SK-N-SH (cell line): ENCODE data around the gene ENSA. TPM values are rescaled to one million over a fixed set of nuclear protein-coding genes. Genes with fewer than 3 reads are reported as not detected.

Source experiments
- CTCF ChIA-PET: fragments of 300-600, 350-600 bp; formaldehyde crosslinking; extraction: SDS; loops from one replicate; lab custom pipeline; 2021; lab: Yijun Ruan, JAX
- POLR2A ChIA-PET: fragments of 350-600 bp; sonication (Branson Sonifier 250); formaldehyde crosslinking; extraction: SDS; loops from one replicate; lab custom pipeline; 2020; ENCODE audit warnings: antibody characterized with exemption, inconsistent platforms; lab: Yijun Ruan, JAX
- DNase-seq: peaks from one replicate; pipeline ENCODE4 v3.0.0; 2012
- H2AFZ ChIP-seq: fragments of 200-600 bp; sonication (generic); 2 replicates; pipeline ENCODE4 v1.8.1; 2016; ENCODE audit warnings: antibody characterized with exemption, mild to moderate bottlenecking, low read depth
- H3F3A ChIP-seq: fragments of 200-600 bp; sonication (generic); replicated peaks from 2 replicates; pipeline ENCODE3; 2016; ENCODE audit warnings: antibody characterized with exemption, mild to moderate bottlenecking; ENCODE audit not compliant: insufficient read depth
- H3K27ac ChIP-seq, 2 experiments: fragments of 200-500 bp in 1 of 2; fragments of 200-600 bp in 1 of 2; sonication (Bioruptor generic) in 1 of 2; sonication (generic), shearing (Covaris generic) in 1 of 2; 2 replicates each; pipeline versions ENCODE4 v1.5.1 to v1.6.1; 2014 to 2016; ENCODE audit warnings: low read depth in 2 of 2, inconsistent platforms in 1 of 2, low read length in 1 of 2, mild to moderate bottlenecking in 1 of 2, mixed read lengths in 1 of 2
- H3K27me3 ChIP-seq: fragments of 200-600 bp; sonication (generic), shearing (Covaris generic); 2 replicates; pipeline ENCODE4 v1.6.1; 2016; ENCODE audit warnings: mixed run types; ENCODE audit not compliant: insufficient read depth
- H3K36me3 ChIP-seq, 2 experiments: fragments of 200-500 bp in 1 of 2; fragments of 200-600 bp in 1 of 2; sonication (Bioruptor generic) in 1 of 2; sonication (generic) in 1 of 2; replicated peaks in 1 of 2; 2 replicates each; pipeline versions ENCODE3 to v1.5.1; 2014 to 2016; ENCODE audit warnings: low read length in 1 of 2, mild to moderate bottlenecking in 1 of 2; ENCODE audit not compliant: insufficient read depth in 2 of 2, control insufficient read depth in 1 of 2
- H3K4me1 ChIP-seq, 2 experiments: fragments of 200-500 bp in 1 of 2; fragments of 200-600 bp in 1 of 2; sonication (Bioruptor generic) in 1 of 2; sonication (generic), shearing (Covaris generic) in 1 of 2; 2 replicates each; pipeline versions ENCODE4 v1.5.1 to v1.6.1; 2014 to 2016; ENCODE audit warnings: low read depth in 1 of 2, low read length in 1 of 2, mixed run types in 1 of 2; ENCODE audit not compliant: insufficient read depth in 2 of 2, control insufficient read depth in 1 of 2
- H3K4me2 ChIP-seq: fragments of 200-600 bp; sonication (generic), shearing (Covaris generic); 2 replicates; pipeline ENCODE4 v1.6.1; 2017; ENCODE audit warnings: mixed run types
- H3K4me3 ChIP-seq, 2 experiments: fragments of 200-500 bp in 1 of 2; fragments of 200-600 bp in 1 of 2; sonication (Bioruptor generic) in 1 of 2; sonication (generic), shearing (Covaris generic) in 1 of 2; 2 replicates each; pipeline versions ENCODE4 v1.5.1 to v1.8.1; 2014 to 2016; ENCODE audit warnings: low read depth in 2 of 2, inconsistent platforms in 1 of 2, low read length in 1 of 2, mild to moderate bottlenecking in 1 of 2, mixed read lengths in 1 of 2, moderate library complexity in 1 of 2
- H3K79me2 ChIP-seq: fragments of 200-600 bp; sonication (generic); 2 replicates; pipeline ENCODE4 v1.8.1; 2017; ENCODE audit warnings: mild to moderate bottlenecking; ENCODE audit not compliant: insufficient read depth
- H3K9ac ChIP-seq: fragments of 200-600 bp; sonication (generic); 2 replicates; pipeline ENCODE4 v1.6.1; 2017; ENCODE audit warnings: mixed run types
- H3K9me2 ChIP-seq: fragments of 200-600 bp; sonication (generic); 2 replicates; pipeline ENCODE4 v1.6.1; 2017; ENCODE audit warnings: mixed run types
- H3K9me3 ChIP-seq: fragments of 200-600 bp; sonication (generic); 2 replicates; pipeline ENCODE4 v1.6.1; 2017; ENCODE audit warnings: mixed run types, mild to moderate bottlenecking, moderate library complexity
- H4K20me1 ChIP-seq: fragments of 200-600 bp; sonication (generic); 2 replicates; pipeline ENCODE4 v1.6.1; 2017; ENCODE audit warnings: mild to moderate bottlenecking, mixed run types; ENCODE audit not compliant: insufficient read depth
- CTCF ChIP-seq: fragments of 200-600 bp; sonication (generic); IDR thresholded peaks from 2 replicates; pipeline ENCODE4 v1.6.1; 2017; ENCODE audit warnings: antibody characterized with exemption, mild to moderate bottlenecking, moderate library complexity
- EP300 ChIP-seq, 2 experiments: IDR thresholded peaks; 2 replicates each; pipeline versions ENCODE4 v1.4.0 to v1.6.1; 2012; ENCODE audit warnings: borderline replicate concordance in 1 of 2, low read depth in 1 of 2, low read length in 1 of 2
- MEF2A ChIP-seq: IDR thresholded peaks from 2 replicates; pipeline ENCODE4 v1.4.0; 2012; ENCODE audit warnings: low read depth, borderline replicate concordance
- MXI1 ChIP-seq: IDR thresholded peaks from 2 replicates; pipeline ENCODE4 v1.6.1; 2012; ENCODE audit warnings: mild to moderate bottlenecking, low read depth, low read length, improper control_type of control experiment
- NFIC ChIP-seq: IDR thresholded peaks from 2 replicates; pipeline ENCODE4 v1.4.0; 2012; ENCODE audit warnings: borderline replicate concordance
- PBX3 ChIP-seq: IDR thresholded peaks from 2 replicates; pipeline ENCODE4; 2012
- RAD21 ChIP-seq: IDR thresholded peaks from 2 replicates; pipeline ENCODE4 v1.6.1; 2012; ENCODE audit warnings: mild to moderate bottlenecking, low read length
- REST ChIP-seq: IDR thresholded peaks from 2 replicates; pipeline ENCODE4 v1.6.1; 2012; ENCODE audit warnings: mild to moderate bottlenecking, low read depth, low read length, moderate library complexity
- SIN3A ChIP-seq: IDR thresholded peaks from 2 replicates; pipeline ENCODE4 v1.6.1; 2012; ENCODE audit warnings: low read depth, mild to moderate bottlenecking, low read length, moderate library complexity, borderline replicate concordance
- SMC3 ChIP-seq: IDR thresholded peaks from 2 replicates; pipeline ENCODE4 v1.6.1; 2012; ENCODE audit warnings: low read depth, low read length, improper control_type of control experiment
- TAF1 ChIP-seq: IDR thresholded peaks from 2 replicates; pipeline ENCODE4 v1.6.1; 2012; ENCODE audit warnings: low read depth, mild to moderate bottlenecking, low read length, moderate library complexity, borderline replicate concordance
- TCF12 ChIP-seq: IDR thresholded peaks from 2 replicates; pipeline ENCODE4 v1.4.0; 2012
- ZBTB33 ChIP-seq: IDR thresholded peaks from 2 replicates; pipeline ENCODE4 v1.4.0; 2012; ENCODE audit warnings: low read depth, borderline replicate concordance
- WGBS: methylation state at CpG from one replicate; pipeline ENCODE4 v1.1.6; 2017; ENCODE audit warnings: low lambda C conversion rate; 5-methylcytosine and 5-hydroxymethylcytosine counted together
- polyA plus RNA-seq, 3 experiments: library from polyadenylated mRNA; depleted of rRNA; stranded (reverse); fragments of >200 nt; gene quantifications; 2 replicates each; pipeline ENCODE4 v1.2.3, GENCODE V29; 2012

The ENSA gene
- polyA plus RNA-seq, 1 of the 3 experiments (the other 2 are of a cell fraction) = 56.3 TPM

GRCh38 chr1:150619576-150620509 lies 9.6 kb downstream of the ENSA start:
- POLR2A ChIA-PET = interaction anchor here (0.5 to 2.3 kb wide), 4 partner anchors 9 to 228 kb away, joined by 3 to 10 read pairs (median 6); partner anchors contain the start of genes ENSA and MCL1
- Histone ChIP-seq H3K9me2 (no peaks in the 10 kb centered on the region), H3F3A (peaks cover 41% of the 10 kb centered on the region), H3K27ac (peak overlapping the region; percentile 72 to 74), H3K27me3 (no peaks in the 10 kb centered on the region), H4K20me1 (no peaks in the 10 kb centered on the region), H3K79me2 (peaks cover 24% of the 10 kb centered on the region), H3K4me3 (no peak overlapping the region), H3K9me3 (no peaks in the 10 kb centered on the region), H3K36me3 (peaks cover 32 to 36% of the 10 kb centered on the region in 2 experiments), H3K4me2 (peak overlapping the region; percentile 25)
- WGBS = 15% methylated on average over 4 of the region's 4 CpGs
- TF ChIP-seq MEF2A = no peak
- 0 out of 2 replicates have a peak, but pooled peaks have one; percentile 22 for TF ChIP-seq REST
- no peak for TF ChIP-seq MXI1
- TF ChIP-seq CTCF = peak; percentile 64
- TF ChIP-seq SMC3 = peak; percentile 41
- TF ChIP-seq SIN3A = peak; percentile 21; the same call in 1 of the 2 replicates
- peak; percentile 76 for TF ChIP-seq NFIC
- TF ChIP-seq EP300 (IDR thresholded peaks at IDR 0.05; ENCODE audit: borderline replicate concordance in 1 of 2, low read depth in 1 of 2, low read length in 1 of 2) = peak in 1 of 2 experiments; percentile 22; a peak in 1 of 4 replicates
- TF ChIP-seq ZBTB33 = no peak
- peak; percentile 50 for TF ChIP-seq RAD21
- peak; percentile 23; the same call in 1 of the 2 replicates for TF ChIP-seq TAF1
- TF ChIP-seq TCF12 = peak; percentile 63
- peak; percentile 70 for TF ChIP-seq PBX3
- TF ChIP-seq, all 33 proteins: peak for 10
- CTCF ChIA-PET = interaction anchor here (0.6 to 5.4 kb wide), 12 partner anchors 10 to 303 kb away, joined by 3 to 58 read pairs (median 4); partner anchors contain the start of genes ENSA and MCL1
- Histone ChIP-seq H2AFZ (no peak overlapping the region), H3K9ac (no peak overlapping the region), H3K4me1 (peaks cover 10 to 22% of the 10 kb centered on the region in 2 experiments)
- DNase-seq = peak; percentile 46
